22Rv1 (cell line): ENCODE measurements around the gene E2F8.

Experiments
- CTCF ChIP-seq: fragments of 450-650 bp; IDR thresholded peaks from 2 replicates; pipeline ENCODE4 v1.5.1; 2017; ENCODE audit warnings: mild to moderate bottlenecking
- ZFX ChIP-seq: fragments of 450-650 bp; IDR thresholded peaks from 2 replicates; pipeline ENCODE4 v1.6.1; 2017; ENCODE audit warnings: antibody characterized with exemption, borderline replicate concordance

DNA sequence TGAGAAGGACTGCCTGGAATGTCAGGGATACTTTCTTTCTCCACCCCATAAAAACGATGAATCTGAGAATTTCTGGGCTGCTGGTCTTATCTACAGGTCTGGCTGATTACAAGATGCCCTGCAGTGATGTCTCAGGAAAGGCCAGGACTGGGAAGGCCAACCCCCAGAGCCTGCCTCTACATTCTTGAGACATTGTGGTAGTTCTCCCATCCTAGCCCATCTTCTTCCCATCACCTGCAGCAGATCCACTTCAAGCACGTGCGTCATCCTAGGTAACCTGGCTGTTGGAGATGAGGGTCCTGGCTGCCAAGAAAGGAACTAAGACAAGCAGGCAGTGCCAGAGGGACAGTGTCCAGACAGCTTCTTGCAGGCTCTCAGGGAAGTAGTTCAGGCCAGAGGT lies 44.1 kb upstream of the E2F8 start:
- no peak for TF ChIP-seq CTCF
- TF ChIP-seq ZFX, result no peak
